Loucy (cell line): ENCODE results near the gene BRIP1.
"Not testable (repeated sequence)": the region's sequence is repeated elsewhere in the genome, so short reads cannot be mapped to it uniquely, and the experiment has no call there.

Experiments used
- H2AFZ ChIP-seq: fragments of 200-600 bp; sonication (generic); 2 replicates; pipeline ENCODE4 v1.6.0; 2016; ENCODE audit warnings: antibody characterized with exemption, mild to moderate bottlenecking, low read length, moderate library complexity
- H3F3A ChIP-seq: fragments of 200-600 bp; 2 replicates; pipeline ENCODE4 v1.6.0; 2016; ENCODE audit warnings: antibody characterized with exemption, low read depth, mild to moderate bottlenecking
- H3K27me3 ChIP-seq: fragments of 200-600 bp; sonication (generic); 2 replicates; pipeline ENCODE4 v1.6.1; 2014; ENCODE audit warnings: low read length, mild to moderate bottlenecking; ENCODE audit not compliant: insufficient read depth, poor library complexity, severe bottlenecking
- H3K36me3 ChIP-seq: fragments of 200-600 bp; sonication (generic); 2 replicates; pipeline ENCODE4 v1.6.1; 2016; ENCODE audit warnings: low read length; ENCODE audit not compliant: insufficient read depth
- H3K4me1 ChIP-seq: fragments of 200-600 bp; sonication (generic); 2 replicates; pipeline ENCODE4 v1.5.1; 2014; ENCODE audit warnings: low read length, mild to moderate bottlenecking; ENCODE audit not compliant: insufficient read depth, poor library complexity, severe bottlenecking
- H3K4me2 ChIP-seq: fragments of 200-600 bp; sonication (generic); 2 replicates; pipeline ENCODE4 v1.6.0; 2014; ENCODE audit warnings: antibody characterized with exemption, low read length, low read depth, mild to moderate bottlenecking; ENCODE audit not compliant: poor library complexity, severe bottlenecking
- H3K4me3 ChIP-seq: fragments of 200-600 bp; sonication (generic); 2 replicates; pipeline ENCODE4 v1.5.1; 2014; ENCODE audit warnings: low read length, mild to moderate bottlenecking, mixed read lengths; ENCODE audit not compliant: poor library complexity, severe bottlenecking
- H3K79me2 ChIP-seq: fragments of 200-600 bp; sonication (generic); 2 replicates; pipeline ENCODE4 v1.6.1; 2014; ENCODE audit warnings: low read length; ENCODE audit not compliant: insufficient read depth
- H3K9ac ChIP-seq: fragments of 200-600 bp; sonication (generic); 2 replicates; pipeline ENCODE4 v1.6.0; 2014; ENCODE audit warnings: mild to moderate bottlenecking, low read depth, low read length, moderate library complexity; ENCODE audit not compliant: poor library complexity, severe bottlenecking
- H3K9me2 ChIP-seq: fragments of 200-600 bp; sonication (generic); replicated peaks from 2 replicates; pipeline ENCODE4 v1.6.1; 2016; ENCODE audit warnings: low read depth, low read length, mixed read lengths
- H3K9me3 ChIP-seq: fragments of 200-600 bp; sonication (generic); 2 replicates; pipeline ENCODE4 v1.6.1; 2014; ENCODE audit warnings: mild to moderate bottlenecking, antibody characterized with exemption, low read length, low read depth; ENCODE audit not compliant: insufficient read depth
- H4K20me1 ChIP-seq: fragments of 200-600 bp; sonication (generic); 2 replicates; pipeline ENCODE4 v1.6.0; 2014; ENCODE audit warnings: antibody characterized with exemption, low read length, mild to moderate bottlenecking; ENCODE audit not compliant: insufficient read depth, poor library complexity, severe bottlenecking
- EZH2phosphoT487 ChIP-seq: fragments of 200-600 bp; IDR thresholded peaks from 2 replicates; pipeline ENCODE4 v1.6.1; 2018; ENCODE audit warnings: antibody characterized with exemption, mild to moderate bottlenecking, moderate library complexity, borderline replicate concordance
- TF ChIP-seq, protein P1 (sequence below): fragments of 200-600 bp; sonication (generic); conservative IDR thresholded peaks from 2 replicates; pipeline ENCODE4 v1.5.1; 2014; ENCODE audit warnings: mild to moderate bottlenecking, antibody characterized with exemption, low read length

BRIP1 gene

DNA sequence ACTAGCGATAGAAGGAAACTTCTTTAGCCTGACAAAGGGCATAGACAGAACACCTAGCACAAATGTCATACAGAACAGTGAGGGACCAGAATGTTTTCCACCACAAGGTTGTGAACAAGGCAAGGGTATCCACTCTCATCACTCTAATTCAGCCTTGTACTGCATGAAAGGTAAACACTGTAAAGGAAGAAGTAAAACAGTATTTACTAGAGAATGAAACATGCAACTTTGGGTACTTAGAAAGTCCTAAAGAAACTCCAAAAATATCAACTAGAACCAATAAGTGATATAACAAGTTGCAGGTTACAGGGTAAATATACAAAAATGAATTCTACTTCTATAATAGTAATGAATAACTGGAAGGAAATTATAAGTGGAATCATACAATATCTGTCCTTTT is 32.2 kb downstream of the BRIP1 start:
- H2AFZ ChIP-seq: no peak overlapping the region
- H4K20me1 ChIP-seq: no peaks in the 10 kb centered on the region
- peaks cover 7% of the 10 kb centered on the region; the same call in 1 of the 2 replicates for H3K36me3 ChIP-seq
- no peaks in the 10 kb centered on the region for H3K79me2 ChIP-seq
- no peak for TF ChIP-seq EZH2phosphoT487
- TF ChIP-seq, protein P1, sequence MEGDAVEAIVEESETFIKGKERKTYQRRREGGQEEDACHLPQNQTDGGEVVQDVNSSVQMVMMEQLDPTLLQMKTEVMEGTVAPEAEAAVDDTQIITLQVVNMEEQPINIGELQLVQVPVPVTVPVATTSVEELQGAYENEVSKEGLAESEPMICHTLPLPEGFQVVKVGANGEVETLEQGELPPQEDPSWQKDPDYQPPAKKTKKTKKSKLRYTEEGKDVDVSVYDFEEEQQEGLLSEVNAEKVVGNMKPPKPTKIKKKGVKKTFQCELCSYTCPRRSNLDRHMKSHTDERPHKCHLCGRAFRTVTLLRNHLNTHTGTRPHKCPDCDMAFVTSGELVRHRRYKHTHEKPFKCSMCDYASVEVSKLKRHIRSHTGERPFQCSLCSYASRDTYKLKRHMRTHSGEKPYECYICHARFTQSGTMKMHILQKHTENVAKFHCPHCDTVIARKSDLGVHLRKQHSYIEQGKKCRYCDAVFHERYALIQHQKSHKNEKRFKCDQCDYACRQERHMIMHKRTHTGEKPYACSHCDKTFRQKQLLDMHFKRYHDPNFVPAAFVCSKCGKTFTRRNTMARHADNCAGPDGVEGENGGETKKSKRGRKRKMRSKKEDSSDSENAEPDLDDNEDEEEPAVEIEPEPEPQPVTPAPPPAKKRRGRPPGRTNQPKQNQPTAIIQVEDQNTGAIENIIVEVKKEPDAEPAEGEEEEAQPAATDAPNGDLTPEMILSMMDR: no peak
- no peaks in the 10 kb centered on the region for H3K4me1 ChIP-seq
- no peaks in the 10 kb centered on the region for H3F3A ChIP-seq
- H3K27me3 ChIP-seq: no peaks in the 10 kb centered on the region
- H3K9me3 ChIP-seq: peaks cover 6% of the 10 kb centered on the region; the same call in 1 of the 2 replicates
- no peaks in the 10 kb centered on the region for H3K9me2 ChIP-seq
- H3K9ac ChIP-seq: no peak overlapping the region
- H3K4me2 ChIP-seq: no peak overlapping the region
- H3K4me3 ChIP-seq: no peak overlapping the region

DNA sequence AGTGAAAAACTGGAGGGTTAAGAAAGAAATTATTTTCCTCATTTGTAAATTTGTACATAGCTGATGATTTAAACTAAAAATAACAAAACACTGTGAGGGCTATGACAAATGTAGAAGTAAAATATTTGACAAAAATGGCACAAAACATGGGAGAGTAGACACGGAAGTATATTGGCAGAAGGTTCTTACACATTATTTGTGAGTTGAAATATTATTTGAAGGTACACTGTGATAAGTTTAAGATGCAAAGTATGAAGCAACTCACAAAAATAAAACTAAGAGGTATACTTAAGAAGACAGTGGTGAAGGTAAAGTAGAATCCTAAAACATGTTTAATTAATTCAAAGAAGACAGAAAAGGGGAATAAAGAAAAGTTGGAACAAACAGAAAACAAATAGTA is 34.6 kb downstream of the BRIP1 start:
- Histone ChIP-seq H3F3A (no peaks in the 10 kb centered on the region), H3K9ac (no peak overlapping the region), H3K27me3 (no peaks in the 10 kb centered on the region), H3K9me3 (peaks cover 6% of the 10 kb centered on the region; the same call in 1 of the 2 replicates), H3K4me3 (no peak overlapping the region), H3K4me1 (no peaks in the 10 kb centered on the region), H3K79me2 (no peaks in the 10 kb centered on the region), H2AFZ (no peak overlapping the region), H3K9me2 (no peaks in the 10 kb centered on the region), H4K20me1 (no peaks in the 10 kb centered on the region), H3K4me2 (no peak overlapping the region), H3K36me3 (peaks cover 7% of the 10 kb centered on the region; the same call in 1 of the 2 replicates)
- no peak for TF ChIP-seq EZH2phosphoT487
- TF ChIP-seq, protein P1: no peak

DNA sequence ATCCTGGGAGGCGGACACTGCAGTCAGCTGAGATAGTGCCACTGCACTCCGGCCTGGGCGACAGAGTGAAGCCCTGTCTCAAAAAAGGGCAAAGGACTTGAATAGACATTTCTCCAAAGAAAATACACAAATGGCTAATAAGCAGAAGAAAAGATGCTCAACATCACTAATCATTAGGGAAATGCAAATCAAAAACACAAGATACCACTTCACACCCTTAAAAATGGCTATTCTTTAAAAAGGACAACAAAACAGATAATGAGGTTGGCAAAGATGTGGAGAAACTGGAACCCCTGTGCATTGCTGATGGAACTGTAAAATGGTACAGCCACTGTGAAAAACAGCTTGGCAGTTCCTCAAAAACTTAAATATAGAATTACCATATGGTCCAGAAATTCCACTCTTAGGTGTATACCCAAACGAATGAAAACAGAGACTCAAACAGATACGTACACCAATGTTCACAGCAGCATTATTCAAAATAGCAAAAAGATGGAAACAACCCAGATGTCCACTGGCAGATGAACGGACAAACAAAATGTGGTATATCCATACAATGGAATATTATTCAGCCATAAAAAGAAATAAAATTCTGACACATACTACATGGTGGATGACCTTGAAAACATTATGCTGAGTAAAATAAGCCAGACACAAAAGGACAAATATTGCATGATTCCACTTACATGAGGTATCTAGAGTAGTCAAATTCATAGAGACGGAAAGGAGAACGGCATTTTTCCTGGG is 35.5 kb downstream of the BRIP1 start:
- H3K4me1 ChIP-seq: no peaks in the 10 kb centered on the region
- TF ChIP-seq EZH2phosphoT487: no peak
- TF ChIP-seq, protein P1: no peak
- H3K4me2 ChIP-seq: no peak overlapping the region
- H3K9me2 ChIP-seq: no peaks in the 10 kb centered on the region
- H2AFZ ChIP-seq: no peak overlapping the region
- H4K20me1 ChIP-seq: no peaks in the 10 kb centered on the region
- H3K27me3 ChIP-seq: no peaks in the 10 kb centered on the region
- H3K79me2 ChIP-seq: no peaks in the 10 kb centered on the region
- H3K4me3 ChIP-seq: no peak overlapping the region
- H3K36me3 ChIP-seq: peaks cover 9% of the 10 kb centered on the region; the same call in 1 of the 2 replicates
- H3F3A ChIP-seq: no peaks in the 10 kb centered on the region
- H3K9me3 ChIP-seq: peaks cover 6% of the 10 kb centered on the region; the same call in 1 of the 2 replicates
- no peak overlapping the region for H3K9ac ChIP-seq

DNA sequence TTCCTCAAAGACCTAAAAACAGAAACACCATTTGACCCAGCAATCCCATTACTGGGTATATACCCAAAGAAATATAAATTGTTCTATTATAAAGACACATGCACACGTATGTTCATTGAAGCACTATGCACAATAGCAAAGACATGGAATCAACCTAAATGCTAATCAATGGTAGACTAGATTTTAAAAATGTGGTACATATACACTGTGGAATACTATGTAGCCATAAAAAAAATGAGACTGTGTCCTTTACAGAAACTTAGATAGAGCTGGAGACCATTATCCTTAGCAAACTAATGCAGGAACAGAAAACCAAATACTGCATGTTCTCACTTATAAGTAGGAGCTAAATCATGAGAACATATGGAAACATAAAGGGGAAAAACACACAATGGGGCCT is 36.5 kb downstream of the BRIP1 start:
- not testable (repeated sequence) for H3K4me3 ChIP-seq, H3K27me3 ChIP-seq, H3K4me1 ChIP-seq, H3K9ac ChIP-seq, H3F3A ChIP-seq, H3K4me2 ChIP-seq, H3K79me2 ChIP-seq, H3K9me3 ChIP-seq, H2AFZ ChIP-seq, H3K9me2 ChIP-seq, H4K20me1 ChIP-seq
- H3K36me3 ChIP-seq: peaks cover 18% of the 10 kb centered on the region; the same call in 1 of the 2 replicates

DNA sequence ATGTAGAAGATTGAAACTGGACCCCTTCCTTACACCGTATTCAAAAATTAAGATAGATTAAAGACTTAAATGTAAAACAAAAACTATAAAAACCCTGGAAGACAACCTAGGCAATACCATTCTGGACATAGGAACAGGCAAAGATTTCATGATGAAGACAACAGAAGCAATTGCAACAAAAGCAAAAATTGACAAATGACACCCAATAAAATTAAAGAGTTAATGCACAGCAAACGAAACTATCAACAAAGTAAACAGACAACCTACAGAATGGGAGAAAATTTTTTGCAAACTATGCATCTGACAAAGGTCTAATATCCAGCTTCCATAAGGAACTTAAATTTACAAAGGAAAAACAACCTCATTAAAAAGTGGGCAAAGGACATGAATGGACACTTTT is 37.1 kb downstream of the BRIP1 start:
- not testable (repeated sequence) for H3K4me3 ChIP-seq, H3K4me2 ChIP-seq, H3K79me2 ChIP-seq, H3K9me3 ChIP-seq, H2AFZ ChIP-seq, H3K9ac ChIP-seq, H3K9me2 ChIP-seq, H3K27me3 ChIP-seq, H3K4me1 ChIP-seq, H4K20me1 ChIP-seq, H3F3A ChIP-seq
- H3K36me3 ChIP-seq: peaks cover 24% of the 10 kb centered on the region; the same call in 1 of the 2 replicates
